H1 (cell line): ENCODE measurements around the gene CAMSAP3. TPM values are rescaled to one million over a fixed set of nuclear protein-coding genes. Genes with fewer than 3 reads are reported as not detected.

Source experiments
- CTCF ChIA-PET: fragments of 300-600 bp; sonication (Branson Sonifier 250); formaldehyde crosslinking; loops from one replicate; lab custom pipeline; 2021; ENCODE audit not compliant: partially characterized antibody; lab: Charles Lee
- POLR2A ChIA-PET: fragments of 300-600 bp; sonication (Branson Sonifier 250); formaldehyde crosslinking; loops from one replicate; lab custom pipeline; 2021; ENCODE audit warnings: inconsistent platforms; ENCODE audit not compliant: partially characterized antibody; lab: Charles Lee
- DNase-seq, 2 experiments: peaks; one replicate each; pipeline versions ENCODE4 v3.0.0 to v3.0.0-alpha.2; 2010 to 2022; ENCODE audit warnings: low spot score in 2 of 2, low read depth in 1 of 2, mixed read lengths in 1 of 2
- FAIRE-seq: peaks from 2 replicates; lab custom pipeline; 2011; peaks lifted over from hg19 to GRCh38; lab: Jason Lieb, UNC
- H2AFZ ChIP-seq: 2 replicates; pipeline ENCODE4 v1.8.1; 2012; ENCODE audit warnings: low read length, inconsistent platforms
- H2AK5ac ChIP-seq: 2 replicates; pipeline ENCODE4 v1.6.1; 2013; ENCODE audit warnings: low read depth, low read length
- H2BK120ac ChIP-seq: replicated peaks from 2 replicates; pipeline ENCODE3; 2013; ENCODE audit warnings: low read depth, low read length, inconsistent platforms
- H2BK12ac ChIP-seq: 2 replicates; pipeline ENCODE4 v1.6.1; 2013; ENCODE audit warnings: low read depth, low read length
- H2BK15ac ChIP-seq: 2 replicates; pipeline ENCODE4 v1.6.1; 2013; ENCODE audit warnings: low read length
- H2BK20ac ChIP-seq: 2 replicates; pipeline ENCODE4 v1.6.1; 2013; ENCODE audit warnings: low read length
- H2BK5ac ChIP-seq: 2 replicates; pipeline ENCODE4 v1.6.1; 2013; ENCODE audit warnings: low read depth, low read length
- H3K14ac ChIP-seq: 2 replicates; pipeline ENCODE4 v1.6.1; 2013; ENCODE audit warnings: inconsistent platforms; ENCODE audit not compliant: insufficient read length
- H3K18ac ChIP-seq: 2 replicates; pipeline ENCODE4 v1.6.1; 2013; ENCODE audit warnings: low read length; ENCODE audit errors: extremely low read depth
- H3K23ac ChIP-seq: 2 replicates; pipeline ENCODE4 v1.6.1; 2013; ENCODE audit warnings: inconsistent platforms; ENCODE audit not compliant: insufficient read length
- H3K23me2 ChIP-seq: 2 replicates; pipeline ENCODE4 v1.6.1; 2013; ENCODE audit warnings: low read depth, low read length
- H3K27ac ChIP-seq: 2 replicates; pipeline ENCODE4 v1.6.1; 2011; ENCODE audit warnings: low read depth, low read length, inconsistent platforms
- H3K27me3 ChIP-seq, 4 experiments: replicated peaks in 1 of 4; 1 replicate in 1 of 4; 2 replicates in 3 of 4; pipeline versions ENCODE4 v1.6.1 to v1.8.1; 2011 to 2013; ENCODE audit warnings: low read length in 3 of 4, mild to moderate bottlenecking in 3 of 4, inconsistent platforms in 2 of 4, mixed read lengths in 2 of 4, moderate library complexity in 1 of 4; ENCODE audit not compliant: control insufficient read depth in 3 of 4, insufficient read depth in 3 of 4; ENCODE audit errors: extremely low read depth in 1 of 4
- H3K36me3 ChIP-seq, 4 experiments: 2 replicates each; pipeline versions ENCODE4 v1.6.1 to v1.8.1; 2011 to 2013; ENCODE audit warnings: mild to moderate bottlenecking in 4 of 4, low read length in 3 of 4, moderate library complexity in 2 of 4, control low read depth in 1 of 4, inconsistent platforms in 1 of 4; ENCODE audit not compliant: insufficient read depth in 4 of 4, control insufficient read depth in 2 of 4
- H3K4ac ChIP-seq: replicated peaks from 2 replicates; pipeline ENCODE3; 2013; ENCODE audit warnings: low read length, low read depth, mixed read lengths, inconsistent platforms; ENCODE audit not compliant: insufficient read length
- H3K4me1 ChIP-seq, 4 experiments: replicated peaks in 1 of 4; 1 replicate in 1 of 4; 2 replicates in 3 of 4; pipeline versions ENCODE4 v1.6.1 to v1.8.1; 2011 to 2013; ENCODE audit warnings: low read length in 3 of 4, inconsistent platforms in 2 of 4, mixed read lengths in 1 of 4; ENCODE audit not compliant: insufficient read depth in 4 of 4, control insufficient read depth in 3 of 4
- H3K4me2 ChIP-seq, 2 experiments: 2 replicates each; pipeline versions ENCODE4 v1.6.1 to v1.8.1; 2011 to 2013; ENCODE audit warnings: low read depth in 2 of 2, low read length in 2 of 2, control low read depth in 1 of 2, inconsistent platforms in 1 of 2, mild to moderate bottlenecking in 1 of 2; ENCODE audit not compliant: insufficient read depth in 1 of 2
- H3K4me3 ChIP-seq, 4 experiments: fragments of 200-600, 300-600 bp in 1 of 4; sonication (generic), shearing (Covaris generic), sonication (Bioruptor Twin) in 1 of 4; 2 replicates each; pipeline versions ENCODE4 v1.5.1 to v1.8.1; 2011 to 2016; ENCODE audit warnings: low read length in 4 of 4, low read depth in 3 of 4, control low read depth in 2 of 4, inconsistent platforms in 2 of 4, mild to moderate bottlenecking in 2 of 4, mixed read lengths in 1 of 4, moderate library complexity in 1 of 4; ENCODE audit not compliant: insufficient read depth in 2 of 4; ENCODE audit errors: extremely low read depth in 1 of 4
- H3K56ac ChIP-seq: replicated peaks from 2 replicates; pipeline ENCODE3; 2013; ENCODE audit warnings: low read depth, mild to moderate bottlenecking, mixed read lengths, low read length, inconsistent platforms; ENCODE audit not compliant: insufficient read length
- H3K79me1 ChIP-seq: 2 replicates; pipeline ENCODE4 v1.6.1; 2013; ENCODE audit warnings: low read depth, low read length, control low read depth
- H3K79me2 ChIP-seq, 2 experiments: 2 replicates each; pipeline versions ENCODE4 v1.6.1 to v1.8.1; 2012 to 2013; ENCODE audit warnings: low read length in 2 of 2, mild to moderate bottlenecking in 2 of 2, inconsistent platforms in 1 of 2; ENCODE audit not compliant: insufficient read depth in 2 of 2, control insufficient read depth in 1 of 2
- H3K9ac ChIP-seq, 4 experiments: replicated peaks in 1 of 4; 1 replicate in 1 of 4; 2 replicates in 3 of 4; pipeline versions ENCODE4 v1.6.1 to v1.8.1; 2011 to 2013; ENCODE audit warnings: low read depth in 3 of 4, low read length in 3 of 4, control low read depth in 2 of 4, mild to moderate bottlenecking in 2 of 4, moderate library complexity in 2 of 4, inconsistent platforms in 1 of 4; ENCODE audit errors: extremely low read depth in 1 of 4
- H3K9me3 ChIP-seq, 2 experiments: 2 replicates each; pipeline versions ENCODE4 v1.6.1 to v1.8.1; 2012 to 2013; ENCODE audit warnings: mild to moderate bottlenecking in 2 of 2, moderate library complexity in 2 of 2, control low read depth in 1 of 2, inconsistent platforms in 1 of 2, low read depth in 1 of 2, low read length in 1 of 2, mixed read lengths in 1 of 2; ENCODE audit not compliant: insufficient read depth in 2 of 2
- H4K20me1 ChIP-seq, 2 experiments: replicated peaks in 1 of 2; 2 replicates each; pipeline versions ENCODE3 to v1.8.1; 2011 to 2013; ENCODE audit warnings: inconsistent platforms in 2 of 2, low read length in 2 of 2, mild to moderate bottlenecking in 1 of 2; ENCODE audit not compliant: insufficient read depth in 2 of 2, control insufficient read depth in 1 of 2
- H4K5ac ChIP-seq: 2 replicates; pipeline ENCODE4 v1.6.1; 2013; ENCODE audit warnings: low read length, low read depth, mixed read lengths, inconsistent platforms; ENCODE audit not compliant: insufficient read length
- H4K8ac ChIP-seq: 2 replicates; pipeline ENCODE4 v1.8.0; 2013; ENCODE audit warnings: mild to moderate bottlenecking, moderate library complexity, low read length, inconsistent platforms; ENCODE audit not compliant: insufficient read depth; ENCODE audit errors: extremely low read depth
- H4K91ac ChIP-seq: replicated peaks from 2 replicates; pipeline ENCODE3; 2013; ENCODE audit warnings: low read length, mixed read lengths, inconsistent platforms; ENCODE audit not compliant: insufficient read length
- CTBP2 ChIP-seq: IDR thresholded peaks from 2 replicates; pipeline ENCODE4 v1.7.0; 2011; ENCODE audit warnings: borderline replicate concordance, mild to moderate bottlenecking, moderate library complexity, mixed read lengths, low read length; ENCODE audit not compliant: insufficient read depth, insufficient read length
- EGR1 ChIP-seq: IDR thresholded peaks from 2 replicates; pipeline ENCODE4 v1.6.1; 2011; ENCODE audit warnings: low read depth, low read length, borderline replicate concordance
- HDAC2 ChIP-seq, 2 experiments: fragments of 300-600 bp in 1 of 2; sonication (generic) in 1 of 2; IDR thresholded peaks; 2 replicates each; pipeline ENCODE4 v1.6.1; 2011 to 2012; ENCODE audit warnings: low read depth in 2 of 2, low read length in 2 of 2, mild to moderate bottlenecking in 2 of 2, moderate library complexity in 2 of 2, borderline replicate concordance in 1 of 2, inconsistent platforms in 1 of 2
- KDM4A ChIP-seq: IDR thresholded peaks from one replicate; pipeline ENCODE4 v1.7.1; 2012; ENCODE audit warnings: low read depth, mild to moderate bottlenecking, moderate library complexity, low read length, inconsistent platforms; ENCODE audit not compliant: severe bottlenecking
- NANOG ChIP-seq: IDR thresholded peaks from 2 replicates; pipeline ENCODE4 v1.6.1; 2011; ENCODE audit warnings: low read length, low read depth, mild to moderate bottlenecking, inconsistent platforms; ENCODE audit not compliant: insufficient read depth, poor library complexity, severe bottlenecking
- POU5F1 ChIP-seq: IDR thresholded peaks from 2 replicates; pipeline ENCODE4 v1.6.1; 2011; ENCODE audit warnings: low read depth, mild to moderate bottlenecking, low read length, moderate library complexity
- RXRA ChIP-seq: IDR thresholded peaks from 2 replicates; pipeline ENCODE4 v1.6.1; 2011; ENCODE audit warnings: low read depth, mild to moderate bottlenecking, low read length, moderate library complexity; ENCODE audit not compliant: insufficient read depth
- SP2 ChIP-seq: IDR thresholded peaks from 2 replicates; pipeline ENCODE4 v1.6.1; 2012; ENCODE audit warnings: mild to moderate bottlenecking, low read length, inconsistent platforms
- SP4 ChIP-seq: IDR thresholded peaks from 2 replicates; pipeline ENCODE4 v1.6.1; 2012; ENCODE audit warnings: low read length, inconsistent platforms
- WGBS, 2 experiments: shearing (Covaris generic) in 1 of 2; methylation state at CpG; one replicate each; pipeline versions ENCODE4 v1.1.6 to v1.1.7; 2013 to 2015; ENCODE audit warnings: low lambda C conversion rate in 2 of 2, mixed read lengths in 2 of 2, inconsistent platforms in 1 of 2, low coverage in 1 of 2, missing lambda C conversion rate in 1 of 2; ENCODE audit not compliant: insufficient replicate concordance in 2 of 2, insufficient coverage in 1 of 2, insufficient read length in 1 of 2; ENCODE audit errors: extremely low coverage in 1 of 2, missing lambda C conversion rate in 1 of 2; 5-methylcytosine and 5-hydroxymethylcytosine counted together
- polyA plus RNA-seq, 7 experiments: library from polyadenylated mRNA; depleted of rRNA in 3 of 7; stranded (reverse) in 5 of 7; unstranded in 2 of 7; fragments of >200 nt in 5 of 7; fragments of 200-250 nt in 2 of 7; gene quantifications; 1 replicate in 5 of 7; 2 replicates in 1 of 7; 4 replicates in 1 of 7; pipeline versions ENCODE4 v1.2.1 to v1.2.3, GENCODE V29; 2011 to 2013; ENCODE audit warnings: missing spikeins in 2 of 7, mixed read lengths in 2 of 7
- total RNA-seq: library from RNA; stranded (reverse); fragmentation: NEBNext Ultra II Directional; extraction: Animal tissue kit (Norgen Biotek cat#: 25700); gene quantifications from 2 replicates; pipeline ENCODE4 v1.2.1, GENCODE V29; 2021
- TF ChIP-seq, protein P1 (sequence below): IDR thresholded peaks from 2 replicates; pipeline ENCODE4 v1.6.1; 2011; ENCODE audit warnings: low read length, improper control_type of control experiment

CAMSAP3 gene
- total and polyA plus RNA-seq, 2 of the 8 experiments (the other 6 are each of a cell fraction or from before 2014, with no cell fraction given): 11.4 to 30.4 TPM

DNA sequence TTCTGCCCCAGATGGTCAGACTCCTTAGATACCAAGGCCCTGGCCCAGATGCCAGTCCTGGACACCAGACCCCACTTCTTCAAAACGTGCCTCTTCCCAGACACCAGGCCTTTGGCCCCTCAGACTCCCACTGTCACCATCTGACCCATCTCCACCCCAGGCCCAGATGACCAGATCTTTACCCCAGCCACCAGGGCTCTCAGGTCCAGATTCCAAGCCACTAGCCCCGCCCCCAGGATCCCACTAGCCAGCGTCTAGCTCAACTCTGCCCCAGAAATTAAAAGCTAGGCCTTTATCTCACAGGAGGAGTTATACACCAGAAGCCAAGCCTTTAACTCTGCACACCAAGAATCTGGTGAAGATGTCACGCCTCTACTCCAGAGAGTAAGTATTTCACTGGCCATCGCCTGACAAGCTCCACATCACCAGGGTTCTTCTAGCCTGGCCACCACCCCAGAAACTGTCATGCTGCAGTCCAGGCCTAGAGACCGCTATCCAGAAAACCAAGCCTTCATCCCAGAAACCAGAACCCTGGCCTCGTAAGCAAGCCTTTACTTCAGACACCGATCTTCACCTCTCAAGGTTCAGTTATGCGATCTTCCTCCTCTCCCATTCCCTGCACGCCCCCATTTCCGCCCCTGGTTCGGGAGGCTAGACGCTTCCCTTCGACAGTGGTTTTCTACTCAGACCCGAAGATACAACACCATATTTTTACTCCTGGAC, 33.1 kb downstream of the CAMSAP3 start:
- Histone ChIP-seq H2BK15ac (no peak overlapping the region), H3K23ac (no peak overlapping the region), H2AK5ac (peak overlapping the region; percentile 95), H3K56ac (no peak overlapping the region), H3K18ac (no peak overlapping the region), H4K5ac (no peak overlapping the region), H2BK12ac (no peak overlapping the region), H4K91ac (no peak overlapping the region), H3K9ac (peak overlapping the region; percentile 92 to 99 (median 94)), H3K79me2 (peaks cover 10 to 46% of the 10 kb centered on the region in 2 experiments; a peak in 3 of 4 replicates), H3K9me3 (no peaks in the 10 kb centered on the region), H3K23me2 (peaks cover 14% of the 10 kb centered on the region), H3K4me3 (peak overlapping the region; percentile 94 to 100 (median 99)), H3K4ac (no peak overlapping the region), H3K14ac (no peak overlapping the region), H2BK120ac (no peak overlapping the region), H3K4me2 (peak overlapping the region; percentile 93 to 96), H3K27me3 (no peaks in the 10 kb centered on the region), H3K79me1 (peaks cover 31% of the 10 kb centered on the region), H2BK20ac (no peak overlapping the region), H4K8ac (peak overlapping the region; percentile 99; the same call in 1 of the 2 replicates), H3K4me1 (peaks cover 0 to 10% (median 3%) of the 10 kb centered on the region in 4 experiments; a peak in 4 of 7 replicates), H3K36me3 (peaks cover 0 to 11% (median 6%) of the 10 kb centered on the region in 4 experiments; a peak in 4 of 8 replicates), H2AFZ (peak overlapping the region; percentile 31; the same call in 1 of the 2 replicates), H2BK5ac (peak overlapping the region; percentile 83; the same call in 1 of the 2 replicates), H3K27ac (peak overlapping the region; percentile 88), H4K20me1 (peaks cover 4 to 18% of the 10 kb centered on the region in 2 experiments)
- ChIA-PET POLR2A (interaction anchor here (0.8 to 3.3 kb wide), 8 partner anchors 9 to 128 kb away, joined by 3 to 11 read pairs (median 4); no protein-coding TSS in a partner anchor), CTCF (interaction anchor here (1.1 to 1.5 kb wide), 4 partner anchors 10 to 171 kb away, joined by 3 to 5 read pairs (median 4); no protein-coding TSS in a partner anchor)
- FAIRE-seq (no peak), DNase-seq (no peak)
- WGBS, 2 experiments: 10% methylated on average over 15 of the region's 15 CpGs; no CpG with 5 or more reads in 1 of the 2 experiments
- no peak for TF ChIP-seq NANOG
- no peak for TF ChIP-seq HDAC2 (IDR thresholded peaks at IDR 0.05; ENCODE audit: borderline replicate concordance in 1 of 2, low read depth in 2 of 2, low read length in 2 of 2)
- TF ChIP-seq SP4: no peak
- no peak for TF ChIP-seq EGR1
- TF ChIP-seq, protein P1, sequence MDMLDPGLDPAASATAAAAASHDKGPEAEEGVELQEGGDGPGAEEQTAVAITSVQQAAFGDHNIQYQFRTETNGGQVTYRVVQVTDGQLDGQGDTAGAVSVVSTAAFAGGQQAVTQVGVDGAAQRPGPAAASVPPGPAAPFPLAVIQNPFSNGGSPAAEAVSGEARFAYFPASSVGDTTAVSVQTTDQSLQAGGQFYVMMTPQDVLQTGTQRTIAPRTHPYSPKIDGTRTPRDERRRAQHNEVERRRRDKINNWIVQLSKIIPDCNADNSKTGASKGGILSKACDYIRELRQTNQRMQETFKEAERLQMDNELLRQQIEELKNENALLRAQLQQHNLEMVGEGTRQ: no peak
- no peak for TF ChIP-seq CTBP2
- no peak for TF ChIP-seq SP2
- no peak for TF ChIP-seq KDM4A
- no peak for TF ChIP-seq RXRA
- no peak for TF ChIP-seq POU5F1
